Esophagus squamous epithelium (tissue), 5 donors: Measurements from ENCODE around the gene OSTM1. TPM values are rescaled to one million over a fixed set of nuclear protein-coding genes. Genes with fewer than 3 reads are reported as not detected.
A peak's percentile ranks its signal among the peaks of the same experiment; 100 is the strongest.

Experiments
- DNase-seq: peaks from one replicate; lab custom pipeline; 2025; lab: John Stamatoyannopoulos, UW
- H3K27ac ChIP-seq, 4 donors: fragments of 200-600 bp; sonication (generic); one replicate each; pipeline ENCODE4 v1.5.1; 2016 to 2019; ENCODE audit warnings: mild to moderate bottlenecking in 1 of 4
- H3K27me3 ChIP-seq, 4 donors: fragments of 200-600 bp; sonication (generic); 1 replicate in 3 of 4; 2 replicates in 1 of 4; pipeline versions ENCODE4 v1.5.1 to v1.6.0; 2017 to 2021; ENCODE audit warnings: antibody characterized with exemption in 1 of 4
- H3K36me3 ChIP-seq, 3 donors: fragments of 200-600 bp; sonication (generic); one replicate each; pipeline ENCODE4 v1.5.1; 2016 to 2019
- H3K4me1 ChIP-seq, 3 donors: fragments of 200-600 bp; sonication (generic); one replicate each; pipeline ENCODE4 v1.5.1; 2017 to 2019
- H3K4me3 ChIP-seq, 4 donors: fragments of 200-600 bp; sonication (generic); 1 replicate in 3 of 4; 2 replicates in 1 of 4; pipeline ENCODE4 v1.5.1; 2016 to 2019; ENCODE audit warnings: mild to moderate bottlenecking in 2 of 4, moderate library complexity in 1 of 4
- H3K9me3 ChIP-seq, 3 donors: fragments of 200-600 bp; sonication (generic); one replicate each; pipeline ENCODE4 v1.5.1; 2016 to 2019
- CTCF ChIP-seq, 6 experiments: fragments of 450-650 bp in 4 of 6; fragments of 200-600 bp in 2 of 6; sonication (generic) in 2 of 6; IDR thresholded peaks; one replicate each; pipeline ENCODE4 v1.5.1; 2016 to 2019; ENCODE audit warnings: antibody characterized with exemption in 6 of 6, mild to moderate bottlenecking in 4 of 6, moderate library complexity in 4 of 6
- POLR2A ChIP-seq, 4 donors: fragments of 450-650 bp; IDR thresholded peaks; one replicate each; pipeline ENCODE4 v1.6.1; 2017; ENCODE audit warnings: antibody characterized with exemption in 4 of 4, mild to moderate bottlenecking in 4 of 4, moderate library complexity in 3 of 4
- WGBS, 2 donors: methylation state at CpG; one replicate each; pipeline ENCODE4 v1.1.5; 2018; 5-methylcytosine and 5-hydroxymethylcytosine counted together
- intact Hi-C: fragments of 100-400 bp; cut with DNase I; formaldehyde crosslinking; loops from one replicate; pipeline ENCODE4 v1.15.0; 2022
- total RNA-seq, 4 donors: library from RNA; depleted of rRNA; stranded (reverse); fragments of >200 nt; gene quantifications; one replicate each; pipeline ENCODE4 v1.1.0, GENCODE V29; 2016
- donor health status: DM: yes; HTN: yes; CAD: no.

OSTM1 gene
- total RNA-seq, 4 donors from 2014 or later, result 12.6 to 27.1 (median 14.7) TPM

- no peaks in the 10 kb centered on the region for H3K9me3 ChIP-seq
- peaks cover 41 to 65% (median 45%) of the 10 kb centered on the region in 3 donors for H3K4me1 ChIP-seq
- WGBS, 2 donors, result 3 to 4% methylated on average over 26 of the region's 72 CpGs
- intact Hi-C loops, result no loop called here
- no peak overlapping the region for H3K27ac ChIP-seq
- peaks cover 12 to 100% (median 19%) of the 10 kb centered on the region in 4 donors for H3K27me3 ChIP-seq
- H3K36me3 ChIP-seq, result no peaks in the 10 kb centered on the region
- DNase-seq, result no peak
- peak overlapping the region; percentile 47 to 76 (median 59) for H3K4me3 ChIP-seq
- TF ChIP-seq POLR2A (IDR thresholded peaks at IDR 0.05), result no peak
- no peak for TF ChIP-seq CTCF (IDR thresholded peaks at IDR 0.05)
Measured at GRCh38 chr6:108117427-108118358, 43.2 kb upstream of the OSTM1 start.

- H3K4me3 ChIP-seq, result peak overlapping the region in 2 of 4 donors; percentile 63 to 76
- no peak for TF ChIP-seq POLR2A (IDR thresholded peaks at IDR 0.05)
- H3K9me3 ChIP-seq, result no peaks in the 10 kb centered on the region
- intact Hi-C loops, result no loop called here
- no peak for DNase-seq
- H3K27me3 ChIP-seq, result peaks cover 12 to 100% (median 19%) of the 10 kb centered on the region in 4 donors
- no peaks in the 10 kb centered on the region for H3K36me3 ChIP-seq
- H3K4me1 ChIP-seq, result peaks cover 41 to 65% (median 45%) of the 10 kb centered on the region in 3 donors
- no peak overlapping the region for H3K27ac ChIP-seq
- 38 to 41% methylated on average over 14 to 17 of the region's 46 CpGs for WGBS, 2 donors
Measured at GRCh38 chr6:108116546-108117426, 42.2 kb upstream of the OSTM1 start.

GRCh38 chr6:108115598-108116058 is 41.1 kb upstream of the OSTM1 start:
- Histone ChIP-seq H3K4me3 (peak overlapping the region; percentile 15 to 61 (median 46)), H3K4me1 (peaks cover 41 to 65% (median 45%) of the 10 kb centered on the region in 3 donors), H3K9me3 (no peaks in the 10 kb centered on the region), H3K27me3 (peaks cover 12 to 100% (median 19%) of the 10 kb centered on the region in 4 donors), H3K27ac (no peak overlapping the region), H3K36me3 (no peaks in the 10 kb centered on the region)
- intact Hi-C loops, result no loop called here
- 16 to 25% methylated on average over 13 to 15 of the region's 20 CpGs for WGBS, 2 donors
- TF ChIP-seq CTCF (IDR thresholded peaks at IDR 0.05), result peak in 2 of 6 experiments; percentile 18 to 34
- no peak for TF ChIP-seq POLR2A (IDR thresholded peaks at IDR 0.05)
- DNase-seq, result no peak

GRCh38 chr6:108114841-108115597 is 40.5 kb upstream of the OSTM1 start:
- no peak for TF ChIP-seq POLR2A (IDR thresholded peaks at IDR 0.05)
- peak in 1 of 6 experiments; percentile 21 for TF ChIP-seq CTCF (IDR thresholded peaks at IDR 0.05)
- no peaks in the 10 kb centered on the region for H3K9me3 ChIP-seq
- H3K27me3 ChIP-seq, result peaks cover 12 to 100% (median 19%) of the 10 kb centered on the region in 4 donors
- 2 to 7% methylated on average over 25 to 37 of the region's 50 CpGs for WGBS, 2 donors
- intact Hi-C loops, result no loop called here
- peak overlapping the region; percentile 15 to 61 (median 46) for H3K4me3 ChIP-seq
- no peak for DNase-seq
- no peaks in the 10 kb centered on the region for H3K36me3 ChIP-seq
- no peak overlapping the region for H3K27ac ChIP-seq
- peaks cover 41 to 65% (median 45%) of the 10 kb centered on the region in 3 donors for H3K4me1 ChIP-seq
